Neural crest cell (in vitro differentiated cells): ENCODE results near the gene TOB2. TPM values are rescaled to one million over a fixed set of nuclear protein-coding genes. Genes with fewer than 3 reads are reported as not detected.
A peak's percentile ranks its signal among the peaks of the same experiment; 100 is the strongest.
"Not testable (repeated sequence)": the region's sequence is repeated elsewhere in the genome, so short reads cannot be mapped to it uniquely, and the experiment has no call there.

ENCODE experiments used
- DNase-seq: peaks from one replicate; pipeline ENCODE4 v3.0.0; 2021; ENCODE audit warnings: low read depth, mixed read lengths, low spot score
- H3K27ac Mint-ChIP-seq: one replicate; pipeline ENCODE4 v1.8.0; 2021; ENCODE audit warnings: mild to moderate bottlenecking, mixed read lengths; ENCODE audit not compliant: unreplicated experiment
- H3K27me3 Mint-ChIP-seq: 2 replicates; pipeline ENCODE4 v1.8.0; 2021; ENCODE audit warnings: low read depth, mild to moderate bottlenecking, mixed read lengths
- H3K36me3 Mint-ChIP-seq: 2 replicates; pipeline ENCODE4 v1.8.0; 2021; ENCODE audit warnings: low read depth, mild to moderate bottlenecking, mixed read lengths
- H3K4me1 Mint-ChIP-seq: 2 replicates; pipeline ENCODE4 v1.8.0; 2021; ENCODE audit warnings: mixed read lengths
- H3K4me3 Mint-ChIP-seq: one replicate; pipeline ENCODE4 v1.8.0; 2021; ENCODE audit warnings: mild to moderate bottlenecking, mixed read lengths
- H3K9me3 Mint-ChIP-seq: 2 replicates; pipeline ENCODE4 v1.8.0; 2021; ENCODE audit warnings: mixed read lengths
- CTCF ChIP-seq: fragments of 200-600 bp; sonication (generic); conservative IDR thresholded peaks from 2 replicates; pipeline ENCODE4 v1.5.0; 2021; ENCODE audit warnings: antibody characterized with exemption, mild to moderate bottlenecking
- total RNA-seq: library from RNA; stranded (reverse); gene quantifications from 2 replicates; pipeline ENCODE4 v1.2.1, GENCODE V29; 2021

The TOB2 gene
- total RNA-seq, 1 donor from 2014 or later, result 47.7 TPM

GRCh38 chr22:41436322-41437113 lies 10.1 kb downstream of the TOB2 start:
- H3K27me3 Mint-ChIP-seq, result no peaks in the 10 kb centered on the region
- TF ChIP-seq CTCF, result no peak
- no peak overlapping the region for H3K4me3 Mint-ChIP-seq
- H3K9me3 Mint-ChIP-seq, result no peaks in the 10 kb centered on the region
- H3K27ac Mint-ChIP-seq, result peak overlapping the region; percentile 67
- H3K4me1 Mint-ChIP-seq, result peaks cover 5% of the 10 kb centered on the region
- H3K36me3 Mint-ChIP-seq, result peaks cover 17% of the 10 kb centered on the region
- no peak for DNase-seq

- Mint-ChIP-seq H3K9me3 (no peaks in the 10 kb centered on the region), H3K4me1 (peaks cover 5% of the 10 kb centered on the region), H3K27me3 (no peaks in the 10 kb centered on the region), H3K4me3 (peak overlapping the region; percentile 61), H3K27ac (no peak overlapping the region), H3K36me3 (peaks cover 21% of the 10 kb centered on the region)
- TF ChIP-seq CTCF, result no peak
- no peak for DNase-seq
These were observed 11.0 kb downstream of the TOB2 start for GRCh38 chr22:41435560-41435959.

- Mint-ChIP-seq H3K36me3 (peaks cover 21% of the 10 kb centered on the region), H3K27ac (peak overlapping the region; percentile 67), H3K4me3 (peak overlapping the region; percentile 27)
- not testable (repeated sequence) for H3K27me3 Mint-ChIP-seq, DNase-seq, H3K9me3 Mint-ChIP-seq, H3K4me1 Mint-ChIP-seq
These were observed 12.1 kb downstream of the TOB2 start for GRCh38 chr22:41434361-41435003.

- DNase-seq, H3K27ac Mint-ChIP-seq, H3K4me1 Mint-ChIP-seq, H3K9me3 Mint-ChIP-seq, H3K27me3 Mint-ChIP-seq, H3K4me3 Mint-ChIP-seq: not testable (repeated sequence)
- H3K36me3 Mint-ChIP-seq, result peaks cover 21% of the 10 kb centered on the region
These were observed 13.1 kb downstream of the TOB2 start for GRCh38 chr22:41433480-41433879.

- no peaks in the 10 kb centered on the region for H3K4me1 Mint-ChIP-seq
- peaks cover 21% of the 10 kb centered on the region for H3K36me3 Mint-ChIP-seq
- no peak overlapping the region for H3K27ac Mint-ChIP-seq
- no peaks in the 10 kb centered on the region for H3K9me3 Mint-ChIP-seq
- TF ChIP-seq CTCF, result no peak
- no peaks in the 10 kb centered on the region for H3K27me3 Mint-ChIP-seq
- peak overlapping the region; percentile 39 for H3K4me3 Mint-ChIP-seq
- no peak for DNase-seq
These were observed 14.9 kb downstream of the TOB2 start for GRCh38 chr22:41431656-41432055.

GRCh38 chr22:41429951-41430332 lies 16.7 kb downstream of the TOB2 start:
- no peaks in the 10 kb centered on the region for H3K9me3 Mint-ChIP-seq
- H3K4me1 Mint-ChIP-seq, result no peaks in the 10 kb centered on the region
- TF ChIP-seq CTCF, result no peak
- no peak overlapping the region for H3K4me3 Mint-ChIP-seq
- H3K27ac Mint-ChIP-seq, result no peak overlapping the region
- DNase-seq, result no peak
- H3K27me3 Mint-ChIP-seq, result no peaks in the 10 kb centered on the region
- H3K36me3 Mint-ChIP-seq, result peaks cover 16% of the 10 kb centered on the region
